ENCODE data around the gene PAGR1.
"Not testable (repeated sequence)": the region's sequence is repeated elsewhere in the genome, so short reads cannot be mapped to it uniquely, and the experiment has no call there.

PAGR1 gene

GRCh38 chr16:29841631-29842030, 25.7 kb downstream of the PAGR1 start:
- no peak for DNase-seq

GRCh38 chr16:29842732-29843346, 26.9 kb downstream of the PAGR1 start:
- no peak for DNase-seq

- no peak for DNase-seq
Measured at GRCh38 chr16:29843931-29844330, 28.0 kb downstream of the PAGR1 start.

- DNase-seq, result no peak
Measured at GRCh38 chr16:29844575-29845331, 28.8 kb downstream of the PAGR1 start.

GRCh38 chr16:29845656-29846055, 29.7 kb downstream of the PAGR1 start:
- DNase-seq, result no peak

GRCh38 chr16:29848420-29849297, 32.7 kb downstream of the PAGR1 start:
- DNase-seq, result peak; percentile 86 to 89

GRCh38 chr16:29849505-29849904, 33.6 kb downstream of the PAGR1 start:
- DNase-seq, result no peak

- DNase-seq, result no peak
Measured at GRCh38 chr16:29850998-29851397, 35.0 kb downstream of the PAGR1 start.

- DNase-seq, result no peak
Measured at GRCh38 chr16:29852654-29853053, 36.7 kb downstream of the PAGR1 start.

- DNase-seq, result no peak
Measured at GRCh38 chr16:29854520-29855100, 38.7 kb downstream of the PAGR1 start.

- DNase-seq, result no peak
Measured at GRCh38 chr16:29857133-29857760, 41.3 kb downstream of the PAGR1 start.

- no peak for DNase-seq
Measured at GRCh38 chr16:29858149-29858849, 42.3 kb downstream of the PAGR1 start.

- DNase-seq, result no peak
Measured at GRCh38 chr16:29858974-29859373, 43.0 kb downstream of the PAGR1 start.

GRCh38 chr16:29860218-29860617, 44.3 kb downstream of the PAGR1 start:
- no peak for DNase-seq

GRCh38 chr16:29862383-29862883, 46.5 kb downstream of the PAGR1 start:
- peak in 1 of 2 experiments; percentile 14 for DNase-seq

GRCh38 chr16:29862884-29863668, 47.1 kb downstream of the PAGR1 start, which contains the start of gene CDIPT:
CDIPT (minus strand) TSS chr16:29863226; CDS start chr16:29862857, 369 bp downstream.
- peak; percentile 91 to 93 for DNase-seq

- DNase-seq, result no peak
Measured at GRCh38 chr16:29863669-29863984, 47.7 kb downstream of the PAGR1 start.

GRCh38 chr16:29864205-29864604, 48.3 kb downstream of the PAGR1 start:
- no peak for DNase-seq

GRCh38 chr16:29868396-29869009, 52.6 kb downstream of the PAGR1 start:
- no peak for DNase-seq

- DNase-seq, result not testable (repeated sequence)
Measured at GRCh38 chr16:29869067-29869466, 53.1 kb downstream of the PAGR1 start.
